Activated CD4-positive, alpha-beta T cell treated with anti-CD3 and anti-CD28 coated beads, Interleukin-2, amount 50 U/mL, for 24 hours (primary cell): ENCODE data around the gene BSN.

Experiments used
- DNase-seq, 2 donors: peaks; one replicate each; pipeline ENCODE4 v3.0.0-alpha.2; 2020; ENCODE audit warnings: low read depth in 1 of 2, low spot score in 1 of 2

The BSN gene, protein sequence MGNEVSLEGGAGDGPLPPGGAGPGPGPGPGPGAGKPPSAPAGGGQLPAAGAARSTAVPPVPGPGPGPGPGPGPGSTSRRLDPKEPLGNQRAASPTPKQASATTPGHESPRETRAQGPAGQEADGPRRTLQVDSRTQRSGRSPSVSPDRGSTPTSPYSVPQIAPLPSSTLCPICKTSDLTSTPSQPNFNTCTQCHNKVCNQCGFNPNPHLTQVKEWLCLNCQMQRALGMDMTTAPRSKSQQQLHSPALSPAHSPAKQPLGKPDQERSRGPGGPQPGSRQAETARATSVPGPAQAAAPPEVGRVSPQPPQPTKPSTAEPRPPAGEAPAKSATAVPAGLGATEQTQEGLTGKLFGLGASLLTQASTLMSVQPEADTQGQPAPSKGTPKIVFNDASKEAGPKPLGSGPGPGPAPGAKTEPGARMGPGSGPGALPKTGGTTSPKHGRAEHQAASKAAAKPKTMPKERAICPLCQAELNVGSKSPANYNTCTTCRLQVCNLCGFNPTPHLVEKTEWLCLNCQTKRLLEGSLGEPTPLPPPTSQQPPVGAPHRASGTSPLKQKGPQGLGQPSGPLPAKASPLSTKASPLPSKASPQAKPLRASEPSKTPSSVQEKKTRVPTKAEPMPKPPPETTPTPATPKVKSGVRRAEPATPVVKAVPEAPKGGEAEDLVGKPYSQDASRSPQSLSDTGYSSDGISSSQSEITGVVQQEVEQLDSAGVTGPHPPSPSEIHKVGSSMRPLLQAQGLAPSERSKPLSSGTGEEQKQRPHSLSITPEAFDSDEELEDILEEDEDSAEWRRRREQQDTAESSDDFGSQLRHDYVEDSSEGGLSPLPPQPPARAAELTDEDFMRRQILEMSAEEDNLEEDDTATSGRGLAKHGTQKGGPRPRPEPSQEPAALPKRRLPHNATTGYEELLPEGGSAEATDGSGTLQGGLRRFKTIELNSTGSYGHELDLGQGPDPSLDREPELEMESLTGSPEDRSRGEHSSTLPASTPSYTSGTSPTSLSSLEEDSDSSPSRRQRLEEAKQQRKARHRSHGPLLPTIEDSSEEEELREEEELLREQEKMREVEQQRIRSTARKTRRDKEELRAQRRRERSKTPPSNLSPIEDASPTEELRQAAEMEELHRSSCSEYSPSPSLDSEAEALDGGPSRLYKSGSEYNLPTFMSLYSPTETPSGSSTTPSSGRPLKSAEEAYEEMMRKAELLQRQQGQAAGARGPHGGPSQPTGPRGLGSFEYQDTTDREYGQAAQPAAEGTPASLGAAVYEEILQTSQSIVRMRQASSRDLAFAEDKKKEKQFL (N-terminal part only)

GRCh38 chr3:49553692-49554632, at the start of gene BSN:
Gene BSN (plus strand): TSS chr3:49554477. CDS start chr3:49554603, 126 bp downstream.
- DNase-seq: peak; percentile 76 to 84

- no peak for DNase-seq
These were observed 47.4 kb upstream of the BSN start for GRCh38 chr3:49506906-49507305.

GRCh38 chr3:49509028-49509561, 45.2 kb upstream of the BSN start:
- DNase-seq: no peak

- no peak for DNase-seq
These were observed 42.6 kb upstream of the BSN start for GRCh38 chr3:49511639-49512038.

DNA sequence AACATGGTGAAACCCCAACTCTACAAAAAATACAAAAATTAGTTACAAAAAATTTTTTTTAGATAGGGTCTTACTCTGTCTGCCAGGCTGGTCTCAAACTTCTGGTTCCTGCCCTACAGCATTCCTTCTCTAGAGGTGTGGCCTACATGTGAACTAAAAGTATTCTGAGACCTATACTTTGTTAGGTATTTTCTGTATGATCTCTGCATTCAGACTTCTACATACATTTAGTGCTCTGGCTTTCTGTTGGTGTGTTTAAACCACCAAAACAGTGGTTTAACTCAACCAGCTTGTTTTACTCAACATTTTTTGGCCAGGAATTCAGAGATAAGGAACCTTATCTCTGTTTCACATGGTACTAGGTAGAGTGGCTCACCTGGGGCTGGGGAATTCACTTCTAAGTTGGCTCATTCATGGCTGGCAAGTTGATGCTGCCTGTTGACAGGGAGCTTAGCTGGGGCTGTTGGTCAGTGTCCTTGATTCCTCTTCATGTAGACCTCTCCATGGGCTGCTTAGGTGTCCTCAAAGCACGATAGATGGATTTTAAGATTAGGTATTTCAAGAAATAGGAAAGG, 41.4 kb upstream of the BSN start:
- DNase-seq: no peak

DNA sequence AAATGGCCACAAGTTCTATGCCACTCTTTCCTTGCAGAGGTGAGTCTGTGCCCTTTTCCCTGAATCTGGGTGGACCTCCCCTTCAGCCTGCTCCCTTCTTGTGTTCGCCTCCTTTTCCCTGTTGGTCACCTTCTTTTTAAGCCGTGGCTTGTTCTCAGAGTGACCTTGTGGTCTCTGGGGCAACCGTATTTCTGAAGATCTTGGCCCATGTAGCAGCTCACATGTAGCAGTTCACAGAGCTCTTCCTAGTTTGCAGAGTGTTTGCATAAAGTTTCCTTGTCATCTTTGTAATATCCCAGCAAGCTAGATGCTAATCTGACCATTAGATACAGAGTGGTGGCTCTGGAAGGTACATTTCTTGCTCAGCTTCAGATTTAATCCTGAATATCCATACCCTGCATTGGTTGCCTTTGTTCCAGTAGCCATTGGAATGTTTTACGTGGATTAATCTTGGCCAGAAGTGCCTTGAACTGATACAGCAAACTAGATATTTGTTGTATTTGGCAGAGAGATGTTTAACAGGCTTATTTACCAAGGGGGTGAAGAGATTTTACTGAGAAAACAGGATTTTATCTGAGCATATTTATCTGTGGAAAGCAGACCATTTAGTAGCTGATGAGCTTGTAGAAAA, 40.7 kb upstream of the BSN start:
- DNase-seq: no peak

- no peak for DNase-seq
These were observed 36.3 kb upstream of the BSN start for GRCh38 chr3:49518016-49518415.

DNA sequence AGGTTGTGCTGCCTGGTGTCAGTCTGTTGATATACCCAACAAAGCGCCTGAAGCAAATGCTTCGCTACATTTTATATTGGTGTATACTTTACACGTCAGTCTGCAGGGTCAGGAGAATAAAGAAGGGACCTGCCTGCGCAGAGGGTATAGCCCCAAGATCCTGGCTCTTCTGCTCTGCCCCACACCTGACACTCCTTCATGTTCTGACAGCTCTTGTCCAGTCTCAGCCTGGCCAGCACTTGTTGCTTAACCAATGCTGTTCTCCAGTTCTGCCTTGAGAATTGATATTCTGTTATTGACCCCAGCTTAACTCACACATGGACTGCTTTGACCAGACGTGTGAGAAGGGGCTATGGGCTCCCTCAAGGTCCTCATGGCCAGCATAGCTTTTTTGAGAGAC, 35.8 kb upstream of the BSN start:
- no peak for DNase-seq

DNA sequence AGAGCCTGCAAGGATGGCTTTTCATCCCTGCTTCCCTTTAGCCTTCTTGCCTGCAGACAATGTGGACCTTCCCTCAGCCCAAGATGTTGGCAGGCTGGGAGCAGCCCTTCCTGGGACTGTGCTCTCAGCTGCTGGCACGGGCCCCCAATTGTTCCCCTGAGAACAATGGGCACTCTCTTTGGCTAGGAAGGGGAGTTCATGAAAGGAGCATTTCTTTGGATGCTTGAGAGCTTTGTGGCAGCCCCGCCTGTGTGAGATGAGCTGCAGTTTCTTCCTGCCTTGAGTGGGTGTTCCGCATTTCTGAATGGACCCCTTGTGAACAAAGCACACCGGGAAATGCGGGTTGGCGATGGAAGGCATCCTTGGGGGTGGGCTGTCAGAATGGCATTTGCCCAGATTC, 35.0 kb upstream of the BSN start:
- no peak for DNase-seq

GRCh38 chr3:49519916-49520385, 34.3 kb upstream of the BSN start:
- DNase-seq: no peak

DNA sequence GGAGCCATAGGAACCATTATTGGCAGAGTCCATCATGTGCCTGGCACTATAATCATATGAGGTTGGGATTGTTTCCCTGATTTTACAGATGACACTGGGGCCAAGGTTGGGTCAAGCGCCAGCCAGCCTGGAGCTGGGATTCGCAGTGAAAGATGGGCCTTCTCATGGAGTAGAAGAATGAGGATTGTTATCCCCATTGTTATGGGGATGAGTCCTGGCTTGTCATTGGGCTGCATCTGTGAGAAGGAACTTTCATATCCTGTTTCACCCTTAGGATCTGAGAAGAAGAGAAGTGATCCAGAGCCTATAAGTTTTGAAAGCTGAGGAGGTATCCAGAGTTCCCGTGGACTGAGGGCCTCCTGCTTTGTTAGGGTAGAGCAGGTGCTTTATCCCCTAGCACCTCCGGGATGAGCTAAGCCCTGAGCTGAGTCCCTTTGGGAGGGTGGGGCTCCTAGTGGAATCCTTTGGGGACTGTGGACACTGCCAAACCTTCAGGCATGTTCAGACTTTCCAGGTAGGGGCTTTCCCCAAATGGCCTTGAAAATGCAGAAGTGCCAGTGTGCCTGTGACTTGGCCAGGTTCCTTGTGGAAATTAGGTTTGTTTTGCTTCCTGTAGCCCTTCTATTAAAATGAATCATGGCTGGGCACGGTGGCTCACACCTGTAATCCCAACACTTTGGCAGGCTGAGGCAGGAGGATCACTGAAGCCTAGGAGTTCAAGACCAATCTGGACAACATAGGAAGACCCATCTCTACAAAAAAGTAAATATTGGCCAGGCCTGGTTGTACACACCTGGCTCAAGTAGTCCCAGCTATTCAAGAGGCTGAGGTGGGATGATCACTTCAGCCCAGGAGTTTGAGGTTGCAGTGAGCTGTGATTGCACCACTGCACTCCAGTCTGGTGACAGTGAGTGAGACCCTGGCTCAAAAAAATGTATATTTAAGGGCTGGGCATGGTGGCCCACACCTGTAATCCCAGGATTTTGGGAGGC, 30.2 kb upstream of the BSN start:
- DNase-seq: no peak

GRCh38 chr3:49529567-49529966, 24.7 kb upstream of the BSN start:
- DNase-seq: peak in 1 of 2 donors; percentile 14

GRCh38 chr3:49530231-49530630, 24.0 kb upstream of the BSN start:
- no peak for DNase-seq

- no peak for DNase-seq
These were observed 23.6 kb upstream of the BSN start for GRCh38 chr3:49530701-49531100.

DNA sequence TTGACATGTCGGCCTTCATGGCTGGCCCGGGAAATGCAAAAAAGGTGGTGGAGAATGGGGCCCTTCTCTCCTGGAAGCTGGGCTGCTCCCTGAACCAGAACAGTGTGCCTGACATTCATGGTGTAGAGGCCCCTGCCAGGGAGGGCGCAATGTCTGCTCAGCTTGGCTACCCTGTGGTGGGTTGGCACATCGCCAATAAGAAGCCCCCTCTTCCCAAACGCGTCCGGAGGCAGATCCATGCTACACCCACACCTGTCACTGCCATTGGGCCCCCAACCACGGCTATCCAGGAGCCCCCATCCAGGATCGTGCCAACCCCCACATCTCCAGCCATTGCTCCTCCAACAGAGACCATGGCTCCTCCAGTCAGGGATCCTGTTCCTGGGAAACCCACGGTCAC, 23.1 kb upstream of the BSN start:
- DNase-seq: no peak

GRCh38 chr3:49531715-49532114, 22.6 kb upstream of the BSN start:
- DNase-seq: no peak

DNA sequence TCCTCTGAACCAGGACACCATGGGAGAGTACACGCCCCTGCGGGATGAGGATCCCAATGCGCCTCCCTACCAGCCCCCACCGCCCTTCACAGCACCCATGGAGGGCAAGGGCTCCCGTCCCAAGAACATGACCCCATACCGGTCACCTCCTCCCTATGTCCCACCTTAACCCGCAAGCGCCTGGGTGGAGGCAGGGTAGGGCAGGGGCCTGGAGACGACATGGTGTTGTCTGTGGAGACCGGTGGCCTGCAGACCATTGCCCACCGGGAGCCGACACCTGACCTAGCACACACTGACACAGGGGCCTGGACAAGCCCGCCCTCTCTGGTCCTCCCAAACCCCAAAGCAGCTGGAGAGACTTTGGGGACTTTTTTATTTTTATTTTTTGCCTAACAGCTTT, 21.2 kb upstream of the BSN start:
- DNase-seq: no peak
